ENCODE measurements around the gene YTHDF2. TPM values are rescaled to one million over a fixed set of nuclear protein-coding genes. Genes with fewer than 3 reads are reported as not detected.

Gene YTHDF2
- total and polyA plus RNA-seq, 2 of the 13 experiments (the other 11 are each of a cell fraction or from before 2014, with no cell fraction given): 48.4 to 59.6 TPM

DNA sequence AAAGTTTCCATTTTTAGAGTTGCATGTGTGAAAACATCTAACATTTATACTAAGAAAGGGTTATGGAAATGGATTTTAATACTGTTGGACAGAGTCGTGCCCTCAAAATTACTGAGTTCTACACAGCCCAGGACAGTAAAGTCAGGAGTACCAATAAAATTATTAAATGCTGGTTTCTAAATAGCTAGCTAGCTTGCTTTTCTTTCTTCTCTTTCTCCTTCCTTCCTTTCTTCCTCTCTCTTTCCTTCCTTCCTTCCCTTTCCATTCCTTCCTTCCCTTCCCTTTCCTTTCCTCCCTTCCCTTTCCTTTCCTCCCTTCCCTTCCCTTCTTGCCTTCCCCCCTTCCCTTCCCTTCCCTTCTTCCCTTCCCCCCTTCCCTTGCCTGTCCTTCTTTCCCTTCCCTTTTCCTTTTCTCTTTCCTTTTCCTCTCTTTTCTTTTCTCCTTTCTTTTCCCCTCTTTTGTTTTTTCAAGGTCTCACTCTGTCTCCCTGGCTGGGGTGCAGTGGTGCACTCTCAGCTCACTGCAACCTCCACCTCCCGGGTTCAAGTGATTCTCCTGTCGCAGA lies 33.9 kb downstream of the YTHDF2 start (continued):
- TF ChIP-seq, protein P1, sequence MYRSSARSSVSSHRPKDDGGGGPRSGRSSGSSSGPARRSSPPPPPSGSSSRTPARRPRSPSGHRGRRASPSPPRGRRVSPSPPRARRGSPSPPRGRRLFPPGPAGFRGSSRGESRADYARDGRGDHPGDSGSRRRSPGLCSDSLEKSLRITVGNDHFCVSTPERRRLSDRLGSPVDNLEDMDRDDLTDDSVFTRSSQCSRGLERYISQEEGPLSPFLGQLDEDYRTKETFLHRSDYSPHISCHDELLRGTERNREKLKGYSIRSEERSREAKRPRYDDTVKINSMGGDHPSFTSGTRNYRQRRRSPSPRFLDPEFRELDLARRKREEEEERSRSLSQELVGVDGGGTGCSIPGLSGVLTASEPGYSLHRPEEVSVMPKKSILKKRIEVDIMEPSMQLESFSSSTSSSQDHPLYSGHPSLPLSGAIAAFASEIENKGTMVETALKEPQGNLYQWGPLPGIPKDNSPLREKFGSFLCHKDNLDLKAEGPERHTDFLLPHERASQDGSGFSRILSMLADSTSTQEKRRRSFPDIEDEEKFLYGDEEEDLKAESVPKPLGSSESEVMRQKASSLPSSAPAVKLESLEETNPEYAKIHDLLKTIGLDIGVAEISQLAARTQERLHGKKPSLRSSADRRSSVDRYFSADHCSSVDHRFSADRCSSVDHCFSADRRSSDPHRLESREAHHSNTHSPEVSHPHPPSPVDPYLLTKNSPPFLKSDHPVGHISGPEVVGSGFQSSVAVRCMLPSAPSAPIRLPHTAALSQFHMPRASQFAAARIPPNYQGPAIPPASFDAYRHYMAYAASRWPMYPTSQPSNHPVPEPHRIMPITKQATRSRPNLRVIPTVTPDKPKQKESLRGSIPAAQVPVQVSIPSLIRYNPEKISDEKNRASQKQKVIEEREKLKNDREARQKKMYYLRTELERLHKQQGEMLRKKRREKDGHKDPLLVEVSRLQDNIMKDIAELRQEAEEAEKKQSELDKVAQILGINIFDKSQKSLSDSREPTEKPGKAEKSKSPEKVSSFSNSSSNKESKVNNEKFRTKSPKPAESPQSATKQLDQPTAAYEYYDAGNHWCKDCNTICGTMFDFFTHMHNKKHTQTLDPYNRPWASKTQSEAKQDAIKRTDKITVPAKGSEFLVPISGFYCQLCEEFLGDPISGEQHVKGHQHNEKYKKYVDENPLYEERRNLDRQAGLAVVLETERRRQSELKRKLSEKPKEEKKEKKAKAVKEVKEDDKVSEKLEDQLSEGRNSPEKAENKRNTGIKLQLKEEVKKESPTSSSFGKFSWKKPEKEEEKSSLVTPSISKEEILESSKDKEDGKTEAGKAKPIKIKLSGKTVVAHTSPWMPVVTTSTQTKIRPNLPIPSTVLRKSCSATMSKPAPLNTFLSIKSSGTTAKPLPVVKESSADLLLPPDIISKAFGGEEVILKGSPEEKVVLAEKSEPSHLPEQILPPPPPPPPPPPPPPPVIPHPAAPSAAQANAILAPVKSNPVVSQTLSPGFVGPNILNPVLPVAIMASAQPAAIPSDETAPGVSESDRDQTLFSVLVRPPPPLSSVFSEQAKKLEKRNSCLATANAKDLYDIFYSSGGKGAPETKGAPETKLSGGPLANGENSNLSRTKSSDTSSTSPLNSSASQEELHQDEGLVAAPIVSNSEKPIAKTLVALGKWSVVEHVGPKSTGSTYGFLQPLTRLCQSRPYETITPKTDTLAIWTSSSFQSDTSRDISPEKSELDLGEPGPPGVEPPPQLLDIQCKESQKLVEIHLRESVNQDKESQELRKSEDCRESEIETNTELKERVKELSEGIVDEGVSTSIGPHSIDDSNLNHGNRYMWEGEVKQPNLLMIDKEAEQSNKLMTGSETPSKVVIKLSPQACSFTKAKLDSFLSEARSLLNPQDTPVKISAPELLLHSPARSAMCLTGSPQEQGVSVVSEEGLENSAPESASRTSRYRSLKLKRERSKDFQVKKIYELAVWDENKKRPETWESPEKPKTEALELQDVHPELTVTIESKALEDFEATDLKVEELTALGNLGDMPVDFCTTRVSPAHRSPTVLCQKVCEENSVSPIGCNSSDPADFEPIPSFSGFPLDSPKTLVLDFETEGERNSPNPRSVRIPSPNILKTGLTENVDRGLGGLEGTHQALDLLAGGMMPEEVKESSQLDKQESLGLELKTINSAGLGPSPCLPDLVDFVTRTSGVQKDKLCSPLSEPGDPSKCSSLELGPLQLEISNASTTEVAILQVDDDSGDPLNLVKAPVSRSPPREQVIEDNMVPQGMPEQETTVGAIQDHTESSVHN (CRISPR knock-in tag; IDR thresholded peaks at IDR 0.05): no peak
- TF ChIP-seq IRF2 (CRISPR knock-in tag; IDR thresholded peaks at IDR 0.05): no peak
- TF ChIP-seq ZNF431 (CRISPR knock-in tag; IDR thresholded peaks at IDR 0.05; ENCODE audit: borderline replicate concordance, low read depth): no peak
- no peak for TF ChIP-seq ZNF282 (IDR thresholded peaks at IDR 0.05; ENCODE audit: partially characterized antibody)
- TF ChIP-seq ZNF776 (CRISPR knock-in tag; IDR thresholded peaks at IDR 0.05): no peak
- TF ChIP-seq, protein P2, sequence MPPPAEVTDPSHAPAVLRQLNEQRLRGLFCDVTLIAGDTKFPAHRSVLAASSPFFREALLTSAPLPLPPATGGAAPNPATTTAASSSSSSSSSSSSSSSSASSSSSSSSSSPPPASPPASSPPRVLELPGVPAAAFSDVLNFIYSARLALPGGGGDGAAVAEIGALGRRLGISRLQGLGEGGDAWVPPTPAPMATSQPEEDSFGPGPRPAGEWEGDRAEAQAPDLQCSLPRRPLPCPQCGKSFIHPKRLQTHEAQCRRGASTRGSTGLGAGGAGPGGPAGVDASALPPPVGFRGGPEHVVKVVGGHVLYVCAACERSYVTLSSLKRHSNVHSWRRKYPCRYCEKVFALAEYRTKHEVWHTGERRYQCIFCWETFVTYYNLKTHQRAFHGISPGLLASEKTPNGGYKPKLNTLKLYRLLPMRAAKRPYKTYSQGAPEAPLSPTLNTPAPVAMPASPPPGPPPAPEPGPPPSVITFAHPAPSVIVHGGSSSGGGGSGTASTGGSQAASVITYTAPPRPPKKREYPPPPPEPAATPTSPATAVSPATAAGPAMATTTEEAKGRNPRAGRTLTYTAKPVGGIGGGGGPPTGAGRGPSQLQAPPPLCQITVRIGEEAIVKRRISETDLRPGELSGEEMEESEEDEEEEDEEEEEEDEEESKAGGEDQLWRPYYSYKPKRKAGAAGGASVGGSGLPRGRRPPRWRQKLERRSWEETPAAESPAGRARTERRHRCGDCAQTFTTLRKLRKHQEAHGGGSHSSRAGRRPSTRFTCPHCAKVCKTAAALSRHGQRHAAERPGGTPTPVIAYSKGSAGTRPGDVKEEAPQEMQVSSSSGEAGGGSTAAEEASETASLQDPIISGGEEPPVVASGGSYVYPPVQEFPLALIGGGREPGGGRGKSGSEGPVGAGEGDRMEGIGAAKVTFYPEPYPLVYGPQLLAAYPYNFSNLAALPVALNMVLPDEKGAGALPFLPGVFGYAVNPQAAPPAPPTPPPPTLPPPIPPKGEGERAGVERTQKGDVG (CRISPR knock-in tag; IDR thresholded peaks at IDR 0.05; ENCODE audit: borderline replicate concordance): no peak

All from HepG2 (cell line).